Activated CD4-positive, CD25-positive, alpha-beta regulatory T cell treated with anti-CD3 and anti-CD28 coated beads, Interleukin-2, amount 50 U/mL, for 24 hours (primary cell): Measurements from ENCODE around the gene PATJ.
"Not testable (repeated sequence)": the region's sequence is repeated elsewhere in the genome, so short reads cannot be mapped to it uniquely, and the experiment has no call there.

Experiments used
- ATAC-seq, 2 donors: fragments of 150-1000 bp; cut with Tn5 transposase; one replicate each; pipeline ENCODE4 v1.10.0; 2021; ENCODE audit warnings: mild to moderate bottlenecking in 1 of 2, moderate library complexity in 1 of 2

The PATJ gene

DNA sequence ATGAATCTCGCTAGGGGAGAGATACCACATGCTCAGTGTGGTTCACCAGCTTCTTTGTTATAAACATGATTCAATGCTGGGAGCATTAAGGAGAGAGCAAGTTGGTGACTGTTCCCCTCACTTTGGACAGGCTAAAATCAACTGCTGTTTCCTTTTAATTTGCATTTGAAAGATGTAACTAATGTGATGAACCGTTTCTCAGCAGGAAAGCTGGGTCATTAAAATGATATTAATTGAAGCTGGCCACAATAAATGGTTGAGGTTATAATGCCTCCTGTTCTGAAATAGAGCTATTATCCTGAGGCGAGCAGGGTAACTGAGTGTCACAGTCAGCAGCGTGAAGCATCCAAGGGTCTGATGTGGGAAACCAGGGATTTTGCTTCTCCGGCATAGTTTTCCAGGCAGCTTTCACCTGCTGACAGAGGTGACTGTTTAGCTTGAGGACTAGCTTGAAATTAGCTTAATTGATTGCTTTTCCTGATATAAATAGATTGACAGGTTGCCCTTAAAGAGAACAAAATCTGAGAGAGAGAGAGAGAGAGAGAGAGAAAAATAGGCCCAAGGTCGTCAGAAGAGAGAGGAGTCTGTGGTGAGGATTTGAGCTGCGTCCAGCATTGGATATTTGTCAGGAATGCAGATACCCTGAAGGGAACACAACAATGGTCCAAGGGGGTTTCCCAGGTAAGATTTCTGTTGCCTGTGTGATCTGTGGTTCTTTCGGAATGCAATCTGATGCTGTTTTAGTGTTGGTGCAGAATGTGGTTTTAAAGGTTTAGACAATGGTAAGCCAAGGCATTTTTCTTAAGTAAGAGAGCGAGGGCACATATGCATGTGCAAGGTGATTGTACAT lies 209.7 kb downstream of the PATJ start:
- ATAC-seq: no peak

GRCh38 chr1:61952675-61953074 lies 210.4 kb downstream of the PATJ start:
- ATAC-seq: no peak

DNA sequence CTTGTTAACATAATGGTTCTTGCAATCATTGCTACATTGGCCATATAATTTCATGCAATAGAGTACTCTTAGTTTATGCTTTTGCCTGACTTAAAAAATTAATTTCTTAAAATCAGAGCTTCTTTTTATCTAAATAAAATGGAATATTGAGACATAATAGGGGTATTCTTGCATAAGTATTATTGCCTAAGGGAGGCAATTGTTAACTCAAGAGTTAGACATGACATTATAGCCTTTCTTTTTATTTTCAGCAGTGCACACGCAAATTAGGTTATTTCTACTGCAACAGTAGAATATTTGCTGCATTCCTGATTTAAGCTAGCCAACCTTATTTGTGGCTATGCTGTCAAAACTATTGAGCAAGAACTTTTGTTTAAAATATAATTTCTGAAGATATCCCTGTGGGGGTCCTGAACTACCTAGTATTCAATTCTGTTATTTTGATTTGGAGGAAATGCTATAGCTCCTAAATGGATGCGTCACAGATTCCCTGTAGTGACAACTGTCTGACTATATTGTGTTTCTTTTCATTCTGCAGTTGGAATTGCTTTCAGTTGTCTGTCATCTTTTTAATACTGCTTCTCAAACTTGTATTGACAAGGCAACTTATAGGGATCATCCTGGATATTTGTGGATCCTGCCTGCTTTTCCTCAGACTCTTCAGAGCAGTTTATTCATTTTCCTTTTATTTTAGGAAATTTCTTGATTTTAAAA lies 211.0 kb downstream of the PATJ start:
- ATAC-seq: no peak

- ATAC-seq: no peak
These were observed 211.5 kb downstream of the PATJ start for GRCh38 chr1:61953790-61954150.

- ATAC-seq: no peak
These were observed 213.0 kb downstream of the PATJ start for GRCh38 chr1:61955261-61955660.

GRCh38 chr1:61956016-61956645 lies 213.9 kb downstream of the PATJ start:
- ATAC-seq: no peak

- ATAC-seq: no peak
These were observed 214.5 kb downstream of the PATJ start for GRCh38 chr1:61956784-61957183.

DNA sequence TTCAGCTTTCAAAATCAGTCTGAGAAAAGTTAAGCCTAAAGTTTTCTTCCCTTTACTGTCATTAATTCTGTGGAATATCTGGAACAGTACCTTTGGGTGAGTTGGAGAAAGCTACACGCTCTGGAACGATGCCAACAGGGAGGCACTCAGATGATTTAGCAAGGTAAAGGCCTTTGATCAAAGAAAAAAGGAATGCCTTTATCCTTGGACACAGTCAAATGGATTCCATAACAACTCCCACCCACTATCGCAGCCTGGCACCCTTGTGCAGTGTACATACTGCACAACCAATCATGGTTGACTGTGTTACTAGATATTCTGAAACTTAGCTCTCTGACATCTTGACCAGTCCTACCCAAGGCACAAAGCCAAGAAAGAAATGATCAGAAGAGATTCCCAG lies 218.7 kb downstream of the PATJ start:
- no peak for ATAC-seq

DNA sequence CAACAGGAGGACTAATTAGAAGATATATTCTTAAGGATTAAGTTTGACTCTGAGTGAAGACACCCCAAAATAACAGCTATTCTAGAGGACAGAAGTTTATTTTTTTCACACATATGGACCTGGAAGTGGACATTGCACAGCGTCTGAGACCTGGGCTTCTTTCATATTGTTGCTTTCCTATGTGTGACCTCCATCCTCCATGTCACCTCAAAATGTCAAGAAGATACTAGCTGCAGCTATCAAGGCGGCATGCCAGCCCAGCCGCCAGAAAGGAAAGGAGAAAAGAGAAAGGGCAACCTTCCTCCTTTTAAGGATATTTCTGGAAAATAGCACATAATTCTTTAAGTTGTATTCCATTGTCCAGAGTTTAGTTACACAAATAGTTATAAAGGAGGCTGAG lies 220.4 kb downstream of the PATJ start:
- ATAC-seq: no peak

DNA sequence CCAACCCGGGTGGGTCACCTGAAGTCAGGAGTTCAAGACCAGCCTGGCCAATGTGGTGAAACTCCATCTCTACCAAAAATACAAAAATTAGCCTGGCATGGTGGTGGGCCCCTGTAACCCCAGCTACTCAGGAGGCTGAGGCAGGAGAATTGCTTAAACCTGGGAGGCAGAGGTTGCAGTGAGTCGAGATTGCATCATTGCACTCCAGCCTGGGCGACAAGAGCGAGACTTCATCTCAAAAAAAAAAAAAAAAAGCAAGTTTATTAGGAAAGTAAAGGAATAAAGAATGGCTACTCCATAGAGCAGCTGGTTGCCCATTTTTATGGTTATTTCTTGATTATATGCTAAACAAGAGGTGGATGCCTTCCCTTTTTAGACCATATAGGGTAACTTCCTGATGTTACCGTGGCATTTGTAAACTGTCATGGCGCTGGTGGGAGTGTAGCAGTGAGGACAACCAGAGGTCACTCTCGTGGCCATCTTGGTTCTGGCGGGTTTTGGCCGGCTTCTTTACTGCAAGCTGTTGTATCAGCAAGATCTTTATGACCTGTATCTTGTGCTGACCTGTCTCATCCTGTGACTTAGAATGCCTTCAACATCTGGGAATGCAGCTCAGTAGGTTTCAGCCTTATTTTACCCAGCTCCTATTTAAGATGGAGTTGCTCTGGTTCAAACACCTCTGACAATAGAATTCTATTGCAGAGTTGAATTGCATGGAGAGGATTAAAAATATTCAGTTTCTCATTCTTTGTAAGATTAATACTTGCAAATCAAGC lies 224.4 kb downstream of the PATJ start:
- ATAC-seq: not testable (repeated sequence)

- ATAC-seq: no peak
These were observed 225.5 kb downstream of the PATJ start for GRCh38 chr1:61967750-61968149.

DNA sequence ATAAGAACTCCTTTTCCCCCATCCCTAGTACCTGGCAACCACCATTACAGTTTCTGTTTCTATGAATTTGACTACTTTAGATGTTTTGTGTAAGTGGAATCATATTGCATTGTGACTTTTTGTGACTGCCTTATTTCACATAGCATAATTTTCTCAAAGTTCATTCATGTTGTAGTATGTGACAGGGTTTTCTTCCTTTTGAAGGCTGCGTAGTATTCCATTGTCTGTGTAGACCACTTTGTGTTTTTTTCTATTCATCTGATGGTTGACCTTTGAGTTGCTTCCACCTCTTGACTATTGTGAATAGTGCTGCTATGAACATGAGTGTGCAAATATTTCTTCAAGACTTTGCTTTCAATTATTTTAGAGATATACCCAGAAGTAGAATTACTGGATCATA lies 226.6 kb downstream of the PATJ start:
- ATAC-seq: no peak

GRCh38 chr1:61973100-61973837 lies 231.0 kb downstream of the PATJ start:
- no peak for ATAC-seq

DNA sequence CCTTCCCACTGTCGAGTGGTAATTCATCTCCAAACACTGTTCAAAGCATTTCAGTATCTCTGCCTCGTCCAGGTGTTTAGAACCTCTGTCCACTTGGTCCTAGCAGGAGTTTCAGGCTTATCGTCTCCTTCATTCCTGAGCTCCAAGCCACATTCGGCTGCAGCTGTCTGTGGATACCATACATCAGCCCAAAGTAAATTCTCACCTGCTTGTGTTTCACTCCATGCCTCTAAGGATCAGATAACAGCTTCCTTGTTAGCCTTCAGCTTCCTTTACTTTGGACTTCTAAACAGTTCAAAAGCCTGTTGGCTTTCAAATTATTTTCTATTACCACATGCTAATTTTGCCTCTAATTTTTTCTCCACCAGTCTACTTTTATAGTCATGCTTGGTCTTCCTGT lies 233.4 kb downstream of the PATJ start:
- ATAC-seq: no peak

GRCh38 chr1:61976566-61976965 lies 234.3 kb downstream of the PATJ start:
- no peak for ATAC-seq

DNA sequence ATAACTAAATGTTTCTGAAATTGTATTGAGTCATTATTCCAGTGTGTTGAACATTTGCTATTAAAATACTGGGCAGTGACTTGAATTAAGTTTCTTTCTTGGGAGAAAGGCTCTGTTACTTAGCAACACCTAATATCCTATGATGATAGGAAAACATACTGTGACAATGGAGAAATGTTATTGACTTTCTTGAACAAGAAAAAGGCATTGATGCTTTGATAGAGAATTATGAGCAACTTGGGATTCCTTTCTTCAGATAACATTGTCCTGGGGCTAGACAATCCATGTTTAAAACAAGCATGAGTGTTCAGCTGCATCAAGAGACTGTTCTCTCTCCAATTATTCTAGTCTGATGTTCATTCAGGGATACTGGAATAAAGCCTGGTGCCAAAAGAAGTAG lies 236.5 kb downstream of the PATJ start:
- ATAC-seq: no peak

DNA sequence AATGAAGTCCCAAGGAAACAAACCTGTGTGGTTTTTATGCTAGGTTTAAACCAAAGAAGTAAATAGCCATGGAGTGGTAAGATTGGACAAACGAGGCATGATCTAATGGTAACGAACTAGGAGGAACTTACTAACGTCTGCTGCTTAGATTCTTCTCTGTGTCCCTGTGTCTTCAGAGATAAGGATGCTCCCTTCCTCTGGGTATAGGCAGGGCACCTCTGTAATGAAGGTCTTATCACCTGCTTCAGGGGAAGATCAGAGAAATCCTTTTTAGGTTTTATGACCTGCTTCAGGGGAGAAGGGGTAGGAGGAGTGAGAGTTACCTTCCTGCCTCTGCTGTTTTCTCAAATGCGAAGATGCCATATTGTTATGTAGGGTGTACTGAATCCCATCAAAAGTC lies 237.4 kb downstream of the PATJ start:
- ATAC-seq: no peak

DNA sequence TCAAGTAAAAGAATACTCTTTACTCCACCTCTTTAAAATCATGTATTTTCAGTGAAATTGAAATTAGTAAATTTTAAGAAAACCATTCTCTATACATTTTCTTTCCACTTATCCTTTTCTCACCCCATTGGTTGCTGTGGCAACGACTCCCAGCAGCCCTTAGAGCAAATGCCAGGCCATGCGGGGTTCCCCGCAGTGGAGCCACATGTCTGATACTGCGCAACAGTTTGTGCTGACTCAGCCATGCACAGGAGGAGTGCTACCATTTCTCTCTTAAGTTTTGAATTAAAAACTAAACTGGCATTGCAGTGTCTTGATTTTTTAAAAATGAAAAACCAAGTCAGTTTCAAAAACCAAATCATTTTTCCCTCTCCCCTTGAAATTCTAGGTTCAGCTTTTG lies 238.3 kb downstream of the PATJ start:
- no peak for ATAC-seq

GRCh38 chr1:61981870-61982660 lies 239.8 kb downstream of the PATJ start:
- no peak for ATAC-seq

- ATAC-seq: no peak
These were observed 241.0 kb downstream of the PATJ start for GRCh38 chr1:61983236-61983635.

- no peak for ATAC-seq
These were observed 250.0 kb downstream of the PATJ start for GRCh38 chr1:61992257-61992656.
